Measurements from ENCODE around the gene RNF31.
A peak's percentile ranks its signal among the peaks of the same experiment; 100 is the strongest.

Gene RNF31

GRCh38 chr14:24177891-24178290 is 30.6 kb downstream of the RNF31 start:
- peaks cover 41% of the 10 kb centered on the region for H3K4me1 Mint-ChIP-seq
- H3K36me3 Mint-ChIP-seq = peaks cover 98% of the 10 kb centered on the region
- ATAC-seq (no peak), DNase-seq (ENCODE audit: low spot score in 2 of 2) (no peak)
- H3K27ac Mint-ChIP-seq = no peak overlapping the region
- no peaks in the 10 kb centered on the region for H3K9me3 Mint-ChIP-seq
- no peak overlapping the region for H3K4me3 Mint-ChIP-seq

- H3K27ac Mint-ChIP-seq = peak overlapping the region; percentile 85
- DNase-seq (ENCODE audit: low spot score in 2 of 2) = no peak
- H3K36me3 Mint-ChIP-seq = peaks cover 98% of the 10 kb centered on the region
- no peak for ATAC-seq
- no peaks in the 10 kb centered on the region for H3K9me3 Mint-ChIP-seq
- H3K4me1 Mint-ChIP-seq = peaks cover 34% of the 10 kb centered on the region
- no peak overlapping the region for H3K4me3 Mint-ChIP-seq
Observed at GRCh38 chr14:24178399-24179178, 31.3 kb downstream of the RNF31 start.

- H3K9me3 Mint-ChIP-seq = no peaks in the 10 kb centered on the region
- peak; percentile 2 for ATAC-seq
- no peak for DNase-seq (ENCODE audit: low spot score in 2 of 2)
- H3K4me1 Mint-ChIP-seq = peaks cover 32% of the 10 kb centered on the region
- peaks cover 98% of the 10 kb centered on the region for H3K36me3 Mint-ChIP-seq
- H3K27ac Mint-ChIP-seq = peak overlapping the region; percentile 85
- no peak overlapping the region for H3K4me3 Mint-ChIP-seq
Observed at GRCh38 chr14:24179294-24179960, 32.1 kb downstream of the RNF31 start.

- no peak overlapping the region for H3K4me3 Mint-ChIP-seq
- H3K27ac Mint-ChIP-seq = peak overlapping the region; percentile 85
- DNase-seq (ENCODE audit: low spot score in 2 of 2) = no peak
- peaks cover 25% of the 10 kb centered on the region for H3K4me1 Mint-ChIP-seq
- peak; percentile 27 for ATAC-seq
- H3K36me3 Mint-ChIP-seq = peaks cover 98% of the 10 kb centered on the region
- H3K9me3 Mint-ChIP-seq = no peaks in the 10 kb centered on the region
Observed at GRCh38 chr14:24179961-24180796, 32.9 kb downstream of the RNF31 start.

- DNase-seq (ENCODE audit: low spot score in 2 of 2) (no peak), ATAC-seq (no peak)
- Mint-ChIP-seq H3K36me3 (peaks cover 93% of the 10 kb centered on the region), H3K4me3 (no peak overlapping the region), H3K9me3 (no peaks in the 10 kb centered on the region), H3K27ac (peak overlapping the region; percentile 85), H3K4me1 (peaks cover 29% of the 10 kb centered on the region)
Observed at GRCh38 chr14:24181371-24182077, 34.2 kb downstream of the RNF31 start.

GRCh38 chr14:24182110-24182882 is 35.0 kb downstream of the RNF31 start:
- DNase-seq (ENCODE audit: low spot score in 2 of 2) = no peak
- no peaks in the 10 kb centered on the region for H3K9me3 Mint-ChIP-seq
- no peak for ATAC-seq
- H3K4me3 Mint-ChIP-seq = no peak overlapping the region
- peak overlapping the region; percentile 84 for H3K27ac Mint-ChIP-seq
- peaks cover 90% of the 10 kb centered on the region for H3K36me3 Mint-ChIP-seq
- H3K4me1 Mint-ChIP-seq = peaks cover 34% of the 10 kb centered on the region

GRCh38 chr14:24183014-24183481 is 35.8 kb downstream of the RNF31 start:
- peak overlapping the region; percentile 84 for H3K27ac Mint-ChIP-seq
- H3K4me3 Mint-ChIP-seq = no peak overlapping the region
- DNase-seq (ENCODE audit: low spot score in 2 of 2) (no peak), ATAC-seq (no peak)
- peaks cover 90% of the 10 kb centered on the region for H3K36me3 Mint-ChIP-seq
- no peaks in the 10 kb centered on the region for H3K9me3 Mint-ChIP-seq
- H3K4me1 Mint-ChIP-seq = peaks cover 42% of the 10 kb centered on the region

- DNase-seq (ENCODE audit: low spot score in 2 of 2) (no peak), ATAC-seq (no peak)
- H3K36me3 Mint-ChIP-seq = peaks cover 87% of the 10 kb centered on the region
- peak overlapping the region; percentile 64 for H3K27ac Mint-ChIP-seq
- peaks cover 43% of the 10 kb centered on the region for H3K4me1 Mint-ChIP-seq
- no peak overlapping the region for H3K4me3 Mint-ChIP-seq
- H3K9me3 Mint-ChIP-seq = no peaks in the 10 kb centered on the region
Observed at GRCh38 chr14:24184104-24184970, 37.0 kb downstream of the RNF31 start.

GRCh38 chr14:24185026-24185425 is 37.7 kb downstream of the RNF31 start:
- H3K4me3 Mint-ChIP-seq = no peak overlapping the region
- DNase-seq (ENCODE audit: low spot score in 2 of 2) (no peak), ATAC-seq (no peak)
- H3K9me3 Mint-ChIP-seq = no peaks in the 10 kb centered on the region
- peaks cover 44% of the 10 kb centered on the region for H3K4me1 Mint-ChIP-seq
- peak overlapping the region; percentile 64 for H3K27ac Mint-ChIP-seq
- H3K36me3 Mint-ChIP-seq = peaks cover 80% of the 10 kb centered on the region

GRCh38 chr14:24185741-24186140 is 38.4 kb downstream of the RNF31 start:
- Mint-ChIP-seq H3K9me3 (no peaks in the 10 kb centered on the region), H3K36me3 (peaks cover 79% of the 10 kb centered on the region), H3K4me1 (peaks cover 42% of the 10 kb centered on the region), H3K27ac (peak overlapping the region; percentile 64), H3K4me3 (no peak overlapping the region)
- DNase-seq (ENCODE audit: low spot score in 2 of 2) = no peak
- no peak for ATAC-seq

GRCh38 chr14:24186831-24187538 is 39.7 kb downstream of the RNF31 start:
- Mint-ChIP-seq H3K27ac (peak overlapping the region; percentile 80), H3K4me1 (peaks cover 44% of the 10 kb centered on the region), H3K4me3 (peak overlapping the region; percentile 84), H3K36me3 (peaks cover 79% of the 10 kb centered on the region), H3K9me3 (no peaks in the 10 kb centered on the region)
- ATAC-seq (no peak), DNase-seq (ENCODE audit: low spot score in 2 of 2) (no peak)

GRCh38 chr14:24187539-24187915 is 40.2 kb downstream of the RNF31 start:
- H3K9me3 Mint-ChIP-seq = no peaks in the 10 kb centered on the region
- ATAC-seq (no peak), DNase-seq (ENCODE audit: low spot score in 2 of 2) (no peak)
- H3K36me3 Mint-ChIP-seq = peaks cover 80% of the 10 kb centered on the region
- peaks cover 45% of the 10 kb centered on the region for H3K4me1 Mint-ChIP-seq
- H3K27ac Mint-ChIP-seq = peak overlapping the region; percentile 80
- H3K4me3 Mint-ChIP-seq = peak overlapping the region; percentile 84
